GM23338 (cell line): Measurements from ENCODE around the gene NT5M. TPM values are rescaled to one million over a fixed set of nuclear protein-coding genes. Genes with fewer than 3 reads are reported as not detected.

ENCODE experiments used
- ATAC-seq: fragments of 200-7000 bp; cut with Tn5 transposase; 3 replicates; pipeline ENCODE4 v1.9.1; 2020
- DNase-seq: peaks from one replicate; pipeline ENCODE4 v3.0.0-alpha.2; 2015; ENCODE audit warnings: low spot score
- H2AFZ ChIP-seq: fragments of 200-600 bp; sonication (generic); 2 replicates; pipeline ENCODE4 v1.8.0; 2016; ENCODE audit warnings: antibody characterized with exemption, mild to moderate bottlenecking, moderate library complexity
- H3F3A ChIP-seq: fragments of 200-600 bp; sonication (generic); replicated peaks from 2 replicates; pipeline ENCODE4 v1.8.0; 2017; ENCODE audit warnings: antibody characterized with exemption, mixed run types, low read depth
- H3K27ac ChIP-seq: fragments of 200-600 bp; sonication (generic); 2 replicates; pipeline ENCODE4 v1.6.1; 2016; ENCODE audit warnings: low read depth
- H3K27me3 ChIP-seq: fragments of 200-600 bp; sonication (generic); 2 replicates; pipeline ENCODE4 v1.8.0; 2016; ENCODE audit warnings: mild to moderate bottlenecking, mixed run types, moderate library complexity; ENCODE audit not compliant: insufficient read depth
- H3K36me3 ChIP-seq: fragments of 200-600 bp; sonication (generic); 2 replicates; pipeline ENCODE4 v1.8.0; 2016; ENCODE audit warnings: mild to moderate bottlenecking; ENCODE audit not compliant: insufficient read depth
- H3K4me1 ChIP-seq: fragments of 200-600 bp; sonication (generic); 2 replicates; pipeline ENCODE4 v1.8.0; 2016; ENCODE audit warnings: mild to moderate bottlenecking, moderate library complexity; ENCODE audit not compliant: insufficient read depth
- H3K4me2 ChIP-seq: fragments of 200-600 bp; sonication (generic); 2 replicates; pipeline ENCODE4 v1.7.1; 2017; ENCODE audit warnings: mixed run types
- H3K4me3 ChIP-seq: fragments of 200-600 bp; sonication (generic); 2 replicates; pipeline ENCODE4 v1.6.1; 2016; ENCODE audit warnings: mixed run types
- H3K79me2 ChIP-seq: fragments of 200-600 bp; sonication (generic); replicated peaks from 2 replicates; pipeline ENCODE4 v1.8.0; 2017; ENCODE audit warnings: mild to moderate bottlenecking; ENCODE audit not compliant: insufficient read depth
- H3K9me2 ChIP-seq: fragments of 200-600 bp; sonication (generic); 2 replicates; pipeline ENCODE4 v1.8.0; 2017; ENCODE audit not compliant: insufficient read depth
- H4K20me1 ChIP-seq: fragments of 200-600 bp; sonication (generic); replicated peaks from 2 replicates; pipeline ENCODE4 v1.8.0; 2017; ENCODE audit warnings: mild to moderate bottlenecking; ENCODE audit not compliant: insufficient read depth
- H3K27ac Mint-ChIP-seq: 2 replicates; pipeline ENCODE4 v1.8.0; 2020; ENCODE audit warnings: inconsistent platforms, mild to moderate bottlenecking, moderate library complexity, mixed read lengths
- H3K27me3 Mint-ChIP-seq: 3 replicates; pipeline ENCODE4 v1.8.0; 2022; ENCODE audit warnings: low read depth, mild to moderate bottlenecking, moderate library complexity, mixed read lengths, inconsistent platforms; ENCODE audit not compliant: insufficient read depth, poor library complexity
- H3K36me3 Mint-ChIP-seq: 3 replicates; pipeline ENCODE4 v1.8.0; 2021; ENCODE audit warnings: low read depth, mild to moderate bottlenecking, inconsistent platforms, moderate library complexity, mixed read lengths
- H3K4me1 Mint-ChIP-seq: 3 replicates; pipeline ENCODE4 v1.8.0; 2020; ENCODE audit warnings: mild to moderate bottlenecking, inconsistent platforms, mixed read lengths
- H3K4me3 Mint-ChIP-seq: 3 replicates; pipeline ENCODE4 v1.8.0; 2021; ENCODE audit warnings: moderate library complexity, mild to moderate bottlenecking, inconsistent platforms, mixed read lengths
- H3K9me3 Mint-ChIP-seq: 3 replicates; pipeline ENCODE4 v1.8.0; 2020; ENCODE audit warnings: moderate library complexity, mild to moderate bottlenecking, inconsistent platforms, mixed read lengths
- CREB1 ChIP-seq: fragments of 250-450 bp; sonication (Bioruptor Pico); IDR thresholded peaks from 2 replicates; pipeline ENCODE4 v1.5.0; 2020; ENCODE audit warnings: low read depth, mild to moderate bottlenecking, moderate library complexity
- POLR2AphosphoS5 ChIP-seq: IDR thresholded peaks from 2 replicates; pipeline ENCODE4 v1.6.1; 2016; ENCODE audit warnings: antibody characterized with exemption, low read depth
- STAT1 ChIP-seq: IDR thresholded peaks from one replicate; pipeline ENCODE4 v1.6.1; 2016; ENCODE audit warnings: antibody characterized with exemption; ENCODE audit not compliant: unreplicated experiment
- ZNF331 ChIP-seq: fragments of 250-450 bp; sonication (Bioruptor Pico); IDR thresholded peaks from 2 replicates; pipeline ENCODE4 v1.5.0; 2020; ENCODE audit warnings: low read depth, mild to moderate bottlenecking, moderate library complexity
- polyA plus RNA-seq: library from polyadenylated mRNA; unstranded; fragments of >200 nt; fragmentation: Nextera tagmentation; extraction: Ambion mirVana; gene quantifications from 2 replicates; pipeline ENCODE4 v1.2.1, GENCODE V29; 2016
- total RNA-seq: library from RNA; depleted of rRNA; stranded (reverse); fragments of >200 nt; shearing (Covaris generic); gene quantifications from 2 replicates; pipeline ENCODE4 v1.2.3, GENCODE V29; 2014
- TF ChIP-seq, protein P1 (sequence below): fragments of 250-450 bp; sonication (Bioruptor Pico); IDR thresholded peaks from 2 replicates; pipeline ENCODE4 v1.5.0; 2020; ENCODE audit warnings: mild to moderate bottlenecking, moderate library complexity
- TF ChIP-seq, protein P2 (sequence below), 2 experiments: fragments of 200-600 bp in 1 of 2; sonication (generic) in 1 of 2; conservative IDR thresholded peaks; 2 replicates each; pipeline versions ENCODE4 v1.5.1 to v1.6.1; 2016 to 2017; ENCODE audit warnings: antibody characterized with exemption in 2 of 2, low read depth in 2 of 2, mild to moderate bottlenecking in 2 of 2, moderate library complexity in 1 of 2
- TF ChIP-seq, protein P3 (sequence below): IDR thresholded peaks from 2 replicates; pipeline ENCODE4 v1.6.1; 2016; ENCODE audit warnings: antibody characterized with exemption

The NT5M gene
- total and polyA plus RNA-seq, 2 experiments from 2014 or later = 6.0 to 10.6 TPM

DNA sequence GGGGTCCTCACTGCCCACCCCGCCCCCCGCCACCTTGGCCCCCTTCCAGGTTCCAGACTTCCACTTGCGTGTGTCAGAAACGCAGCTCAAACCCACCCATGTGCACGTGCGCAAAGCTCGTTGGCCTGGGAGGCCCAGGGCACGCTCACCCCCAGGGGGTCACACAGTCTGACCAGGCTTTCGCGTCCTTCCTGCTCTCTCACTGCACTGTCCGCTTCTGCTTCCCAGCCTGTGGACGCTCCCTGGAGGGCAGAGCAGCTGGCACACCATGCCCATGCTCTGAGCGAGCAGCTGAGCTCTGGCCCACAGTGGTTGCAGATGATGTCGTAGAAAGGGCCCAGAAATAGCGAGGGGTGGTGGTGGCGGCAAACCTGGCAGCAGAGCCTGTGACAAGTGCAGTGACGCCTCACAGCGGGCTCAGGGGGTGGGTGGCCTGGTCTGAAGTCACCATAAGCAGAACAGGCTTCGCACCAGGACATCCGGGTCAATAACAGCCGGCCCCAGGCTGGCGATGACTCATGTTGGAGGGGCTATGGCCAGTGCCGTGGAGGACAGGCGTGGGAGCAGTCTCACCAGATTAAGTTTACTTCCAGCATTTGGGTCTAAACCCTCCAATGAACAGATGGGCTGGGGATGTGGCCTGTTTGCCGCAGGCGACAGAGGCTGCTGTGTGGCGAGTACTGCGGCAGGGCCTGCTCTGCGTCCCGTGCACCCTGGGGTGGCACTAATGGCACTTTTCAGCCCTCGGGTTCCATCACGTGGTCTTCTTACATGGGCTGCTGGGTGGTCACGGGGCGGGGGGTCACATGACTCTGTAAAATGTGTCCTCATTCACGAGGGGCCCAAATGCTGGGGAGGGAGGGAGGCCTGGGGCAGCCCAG, 49.0 kb downstream of the NT5M start:
- H3K9me2 ChIP-seq = no peaks in the 10 kb centered on the region
- H3K4me2 ChIP-seq = no peak overlapping the region
- H3K79me2 ChIP-seq = no peaks in the 10 kb centered on the region
- H4K20me1 ChIP-seq = no peaks in the 10 kb centered on the region
- H3K36me3 Mint-ChIP-seq = no peaks in the 10 kb centered on the region
- peaks cover 5% of the 10 kb centered on the region; the same call in 1 of the 2 replicates for H3K4me1 ChIP-seq
- H3K27me3 ChIP-seq = no peaks in the 10 kb centered on the region
- no peak for ATAC-seq
- no peak overlapping the region for H3K27ac ChIP-seq
- peaks cover 11% of the 10 kb centered on the region for H3K4me1 Mint-ChIP-seq
- H3F3A ChIP-seq = no peaks in the 10 kb centered on the region
- H3K4me3 ChIP-seq = no peak overlapping the region
- TF ChIP-seq, protein P1, sequence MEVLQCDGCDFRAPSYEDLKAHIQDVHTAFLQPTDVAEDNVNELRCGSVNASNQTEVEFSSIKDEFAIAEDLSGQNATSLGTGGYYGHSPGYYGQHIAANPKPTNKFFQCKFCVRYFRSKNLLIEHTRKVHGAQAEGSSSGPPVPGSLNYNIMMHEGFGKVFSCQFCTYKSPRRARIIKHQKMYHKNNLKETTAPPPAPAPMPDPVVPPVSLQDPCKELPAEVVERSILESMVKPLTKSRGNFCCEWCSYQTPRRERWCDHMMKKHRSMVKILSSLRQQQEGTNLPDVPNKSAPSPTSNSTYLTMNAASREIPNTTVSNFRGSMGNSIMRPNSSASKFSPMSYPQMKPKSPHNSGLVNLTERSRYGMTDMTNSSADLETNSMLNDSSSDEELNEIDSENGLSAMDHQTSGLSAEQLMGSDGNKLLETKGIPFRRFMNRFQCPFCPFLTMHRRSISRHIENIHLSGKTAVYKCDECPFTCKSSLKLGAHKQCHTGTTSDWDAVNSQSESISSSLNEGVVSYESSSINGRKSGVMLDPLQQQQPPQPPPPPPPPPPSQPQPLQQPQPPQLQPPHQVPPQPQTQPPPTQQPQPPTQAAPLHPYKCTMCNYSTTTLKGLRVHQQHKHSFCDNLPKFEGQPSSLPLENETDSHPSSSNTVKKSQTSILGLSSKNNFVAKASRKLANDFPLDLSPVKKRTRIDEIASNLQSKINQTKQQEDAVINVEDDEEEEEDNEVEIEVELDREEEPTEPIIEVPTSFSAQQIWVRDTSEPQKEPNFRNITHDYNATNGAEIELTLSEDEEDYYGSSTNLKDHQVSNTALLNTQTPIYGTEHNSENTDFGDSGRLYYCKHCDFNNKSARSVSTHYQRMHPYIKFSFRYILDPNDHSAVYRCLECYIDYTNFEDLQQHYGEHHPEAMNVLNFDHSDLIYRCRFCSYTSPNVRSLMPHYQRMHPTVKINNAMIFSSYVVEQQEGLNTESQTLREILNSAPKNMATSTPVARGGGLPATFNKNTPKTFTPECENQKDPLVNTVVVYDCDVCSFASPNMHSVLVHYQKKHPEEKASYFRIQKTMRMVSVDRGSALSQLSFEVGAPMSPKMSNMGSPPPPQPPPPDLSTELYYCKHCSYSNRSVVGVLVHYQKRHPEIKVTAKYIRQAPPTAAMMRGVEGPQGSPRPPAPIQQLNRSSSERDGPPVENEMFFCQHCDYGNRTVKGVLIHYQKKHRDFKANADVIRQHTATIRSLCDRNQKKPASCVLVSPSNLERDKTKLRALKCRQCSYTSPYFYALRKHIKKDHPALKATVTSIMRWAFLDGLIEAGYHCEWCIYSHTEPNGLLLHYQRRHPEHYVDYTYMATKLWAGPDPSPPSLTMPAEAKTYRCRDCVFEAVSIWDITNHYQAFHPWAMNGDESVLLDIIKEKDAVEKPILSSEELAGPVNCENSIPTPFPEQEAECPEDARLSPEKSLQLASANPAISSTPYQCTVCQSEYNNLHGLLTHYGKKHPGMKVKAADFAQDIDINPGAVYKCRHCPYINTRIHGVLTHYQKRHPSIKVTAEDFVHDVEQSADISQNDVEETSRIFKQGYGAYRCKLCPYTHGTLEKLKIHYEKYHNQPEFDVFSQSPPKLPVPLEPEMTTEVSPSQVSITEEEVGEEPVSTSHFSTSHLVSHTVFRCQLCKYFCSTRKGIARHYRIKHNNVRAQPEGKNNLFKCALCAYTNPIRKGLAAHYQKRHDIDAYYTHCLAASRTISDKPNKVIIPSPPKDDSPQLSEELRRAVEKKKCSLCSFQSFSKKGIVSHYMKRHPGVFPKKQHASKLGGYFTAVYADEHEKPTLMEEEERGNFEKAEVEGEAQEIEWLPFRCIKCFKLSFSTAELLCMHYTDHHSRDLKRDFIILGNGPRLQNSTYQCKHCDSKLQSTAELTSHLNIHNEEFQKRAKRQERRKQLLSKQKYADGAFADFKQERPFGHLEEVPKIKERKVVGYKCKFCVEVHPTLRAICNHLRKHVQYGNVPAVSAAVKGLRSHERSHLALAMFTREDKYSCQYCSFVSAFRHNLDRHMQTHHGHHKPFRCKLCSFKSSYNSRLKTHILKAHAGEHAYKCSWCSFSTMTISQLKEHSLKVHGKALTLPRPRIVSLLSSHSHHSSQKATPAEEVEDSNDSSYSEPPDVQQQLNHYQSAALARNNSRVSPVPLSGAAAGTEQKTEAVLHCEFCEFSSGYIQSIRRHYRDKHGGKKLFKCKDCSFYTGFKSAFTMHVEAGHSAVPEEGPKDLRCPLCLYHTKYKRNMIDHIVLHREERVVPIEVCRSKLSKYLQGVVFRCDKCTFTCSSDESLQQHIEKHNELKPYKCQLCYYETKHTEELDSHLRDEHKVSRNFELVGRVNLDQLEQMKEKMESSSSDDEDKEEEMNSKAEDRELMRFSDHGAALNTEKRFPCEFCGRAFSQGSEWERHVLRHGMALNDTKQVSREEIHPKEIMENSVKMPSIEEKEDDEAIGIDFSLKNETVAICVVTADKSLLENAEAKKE (CRISPR knock-in tag) = no peak
- TF ChIP-seq, protein P2, sequence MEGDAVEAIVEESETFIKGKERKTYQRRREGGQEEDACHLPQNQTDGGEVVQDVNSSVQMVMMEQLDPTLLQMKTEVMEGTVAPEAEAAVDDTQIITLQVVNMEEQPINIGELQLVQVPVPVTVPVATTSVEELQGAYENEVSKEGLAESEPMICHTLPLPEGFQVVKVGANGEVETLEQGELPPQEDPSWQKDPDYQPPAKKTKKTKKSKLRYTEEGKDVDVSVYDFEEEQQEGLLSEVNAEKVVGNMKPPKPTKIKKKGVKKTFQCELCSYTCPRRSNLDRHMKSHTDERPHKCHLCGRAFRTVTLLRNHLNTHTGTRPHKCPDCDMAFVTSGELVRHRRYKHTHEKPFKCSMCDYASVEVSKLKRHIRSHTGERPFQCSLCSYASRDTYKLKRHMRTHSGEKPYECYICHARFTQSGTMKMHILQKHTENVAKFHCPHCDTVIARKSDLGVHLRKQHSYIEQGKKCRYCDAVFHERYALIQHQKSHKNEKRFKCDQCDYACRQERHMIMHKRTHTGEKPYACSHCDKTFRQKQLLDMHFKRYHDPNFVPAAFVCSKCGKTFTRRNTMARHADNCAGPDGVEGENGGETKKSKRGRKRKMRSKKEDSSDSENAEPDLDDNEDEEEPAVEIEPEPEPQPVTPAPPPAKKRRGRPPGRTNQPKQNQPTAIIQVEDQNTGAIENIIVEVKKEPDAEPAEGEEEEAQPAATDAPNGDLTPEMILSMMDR (conservative IDR thresholded peaks at IDR 0.05; ENCODE audit: low read depth in 2 of 2) = no peak
- TF ChIP-seq ZNF331 (CRISPR knock-in tag) (no peak), STAT1 (no peak), POLR2AphosphoS5 (no peak), CREB1 (no peak)
- TF ChIP-seq, protein P3, sequence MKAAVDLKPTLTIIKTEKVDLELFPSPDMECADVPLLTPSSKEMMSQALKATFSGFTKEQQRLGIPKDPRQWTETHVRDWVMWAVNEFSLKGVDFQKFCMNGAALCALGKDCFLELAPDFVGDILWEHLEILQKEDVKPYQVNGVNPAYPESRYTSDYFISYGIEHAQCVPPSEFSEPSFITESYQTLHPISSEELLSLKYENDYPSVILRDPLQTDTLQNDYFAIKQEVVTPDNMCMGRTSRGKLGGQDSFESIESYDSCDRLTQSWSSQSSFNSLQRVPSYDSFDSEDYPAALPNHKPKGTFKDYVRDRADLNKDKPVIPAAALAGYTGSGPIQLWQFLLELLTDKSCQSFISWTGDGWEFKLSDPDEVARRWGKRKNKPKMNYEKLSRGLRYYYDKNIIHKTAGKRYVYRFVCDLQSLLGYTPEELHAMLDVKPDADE = no peak
- peak overlapping the region; percentile 27 for H3K27ac Mint-ChIP-seq
- H3K36me3 ChIP-seq = no peaks in the 10 kb centered on the region
- peaks cover 20% of the 10 kb centered on the region for H3K27me3 Mint-ChIP-seq
- no peak for DNase-seq
- no peak overlapping the region for H2AFZ ChIP-seq
- no peaks in the 10 kb centered on the region for H3K9me3 Mint-ChIP-seq
- H3K4me3 Mint-ChIP-seq = no peak overlapping the region
